DND-41 (cell line): Measurements from ENCODE around the gene MOK.

Experiments used
- ATAC-seq: fragments of 200-7000 bp; cut with Tn5 transposase; 3 replicates; pipeline ENCODE4 v1.9.1; 2021; ENCODE audit warnings: low read depth; ENCODE audit not compliant: insufficient read depth
- DNase-seq: peaks from one replicate; pipeline ENCODE4 v3.0.0-alpha.2; 2020
- H2AFZ ChIP-seq: 2 replicates; pipeline ENCODE4 v1.6.0; 2012; ENCODE audit warnings: low read depth, low read length
- H3K27ac ChIP-seq: 2 replicates; pipeline ENCODE4 v1.5.1; 2012; ENCODE audit warnings: low read length, inconsistent platforms
- H3K27me3 ChIP-seq: fragments of 200-600 bp; sonication (generic); 2 replicates; pipeline ENCODE4 v1.6.0; 2012; ENCODE audit warnings: low read length, mild to moderate bottlenecking, inconsistent platforms; ENCODE audit not compliant: insufficient read depth, poor library complexity
- H3K36me3 ChIP-seq: 2 replicates; pipeline ENCODE4 v1.5.1; 2012; ENCODE audit warnings: low read length, inconsistent platforms; ENCODE audit not compliant: insufficient read depth
- H3K4me1 ChIP-seq: 2 replicates; pipeline ENCODE4 v1.5.1; 2012; ENCODE audit warnings: mild to moderate bottlenecking, low read length; ENCODE audit not compliant: insufficient read depth
- H3K4me2 ChIP-seq: 2 replicates; pipeline ENCODE4 v1.6.0; 2012; ENCODE audit warnings: mild to moderate bottlenecking, moderate library complexity, low read length, inconsistent platforms; ENCODE audit not compliant: insufficient read depth
- H3K4me3 ChIP-seq, 2 experiments: fragments of 200-600 bp in 1 of 2; shearing (Covaris generic) in 1 of 2; 2 replicates each; pipeline ENCODE4 v1.5.1; 2012 to 2016; ENCODE audit warnings: inconsistent platforms in 2 of 2, low read length in 2 of 2, mild to moderate bottlenecking in 2 of 2, low read depth in 1 of 2, moderate library complexity in 1 of 2
- H3K79me2 ChIP-seq: 2 replicates; pipeline ENCODE4 v1.6.0; 2012; ENCODE audit warnings: low read length, inconsistent platforms; ENCODE audit not compliant: insufficient read depth
- H3K9ac ChIP-seq: 2 replicates; pipeline ENCODE4 v1.6.0; 2012; ENCODE audit warnings: low read depth, mild to moderate bottlenecking, inconsistent platforms, low read length, moderate library complexity
- H3K9me3 ChIP-seq: 2 replicates; pipeline ENCODE4 v1.5.1; 2012; ENCODE audit warnings: low read length, moderate library complexity, mild to moderate bottlenecking, inconsistent platforms; ENCODE audit not compliant: insufficient read depth, severe bottlenecking
- H4K20me1 ChIP-seq: 2 replicates; pipeline ENCODE4 v1.6.0; 2012; ENCODE audit warnings: low read length; ENCODE audit not compliant: insufficient read depth
- EZH2 ChIP-seq: IDR thresholded peaks from 3 replicates; pipeline ENCODE4 v1.6.1; 2012; ENCODE audit warnings: borderline replicate concordance, low read depth, mild to moderate bottlenecking, moderate library complexity, low read length, inconsistent platforms; ENCODE audit not compliant: severe bottlenecking
- TF ChIP-seq, protein P1 (sequence below): IDR thresholded peaks from 2 replicates; pipeline ENCODE4 v1.5.1; 2012; ENCODE audit warnings: borderline replicate concordance, low read length, moderate library complexity, mild to moderate bottlenecking; ENCODE audit not compliant: poor library complexity, severe bottlenecking; ENCODE audit errors: extremely low read depth

MOK gene

DNA sequence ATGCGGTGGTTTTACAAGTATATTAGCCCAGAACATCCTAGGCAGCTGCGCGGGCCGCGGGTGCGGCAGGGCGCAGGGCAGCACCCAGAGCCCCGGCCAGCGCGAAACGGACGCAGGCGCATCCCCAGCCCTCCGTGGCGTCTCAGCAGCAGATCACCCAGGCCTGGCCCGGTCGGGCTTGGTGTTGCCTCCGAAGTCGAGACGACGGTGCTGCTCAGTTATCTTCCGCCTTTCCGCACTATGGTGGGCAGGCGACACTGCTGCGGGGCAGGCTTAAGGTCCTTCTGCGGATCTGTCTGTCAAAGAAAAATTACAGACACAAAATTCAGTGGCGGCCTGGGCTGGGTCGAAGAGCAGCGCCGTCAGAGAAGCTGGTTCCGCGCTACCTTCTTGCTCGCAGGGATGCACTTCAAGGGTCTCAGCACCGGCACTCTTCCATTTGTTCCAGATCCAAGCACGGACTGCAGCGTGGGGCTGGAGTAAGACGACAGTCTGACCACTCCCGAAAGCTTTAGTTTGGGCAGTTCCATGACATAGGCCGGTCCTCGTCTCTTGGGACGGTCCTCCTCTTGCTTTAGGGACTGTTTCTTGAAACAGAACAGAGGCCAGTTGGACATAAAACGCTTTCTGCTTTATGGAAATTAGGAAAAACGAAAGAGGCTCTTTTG is 75.8 kb downstream of the MOK start:
- Histone ChIP-seq H4K20me1 (no peaks in the 10 kb centered on the region), H3K4me3 (no peak overlapping the region), H3K27me3 (no peaks in the 10 kb centered on the region), H3K4me1 (no peaks in the 10 kb centered on the region), H3K9me3 (no peaks in the 10 kb centered on the region), H3K9ac (no peak overlapping the region), H3K36me3 (no peaks in the 10 kb centered on the region), H3K79me2 (no peaks in the 10 kb centered on the region), H3K27ac (no peak overlapping the region), H2AFZ (no peak overlapping the region), H3K4me2 (no peak overlapping the region)
- DNase-seq, result no peak
- ATAC-seq, result no peak
- TF ChIP-seq, protein P1, sequence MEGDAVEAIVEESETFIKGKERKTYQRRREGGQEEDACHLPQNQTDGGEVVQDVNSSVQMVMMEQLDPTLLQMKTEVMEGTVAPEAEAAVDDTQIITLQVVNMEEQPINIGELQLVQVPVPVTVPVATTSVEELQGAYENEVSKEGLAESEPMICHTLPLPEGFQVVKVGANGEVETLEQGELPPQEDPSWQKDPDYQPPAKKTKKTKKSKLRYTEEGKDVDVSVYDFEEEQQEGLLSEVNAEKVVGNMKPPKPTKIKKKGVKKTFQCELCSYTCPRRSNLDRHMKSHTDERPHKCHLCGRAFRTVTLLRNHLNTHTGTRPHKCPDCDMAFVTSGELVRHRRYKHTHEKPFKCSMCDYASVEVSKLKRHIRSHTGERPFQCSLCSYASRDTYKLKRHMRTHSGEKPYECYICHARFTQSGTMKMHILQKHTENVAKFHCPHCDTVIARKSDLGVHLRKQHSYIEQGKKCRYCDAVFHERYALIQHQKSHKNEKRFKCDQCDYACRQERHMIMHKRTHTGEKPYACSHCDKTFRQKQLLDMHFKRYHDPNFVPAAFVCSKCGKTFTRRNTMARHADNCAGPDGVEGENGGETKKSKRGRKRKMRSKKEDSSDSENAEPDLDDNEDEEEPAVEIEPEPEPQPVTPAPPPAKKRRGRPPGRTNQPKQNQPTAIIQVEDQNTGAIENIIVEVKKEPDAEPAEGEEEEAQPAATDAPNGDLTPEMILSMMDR, result no peak
- TF ChIP-seq EZH2, result no peak

GRCh38 chr14:102227184-102227964 is 77.6 kb downstream of the MOK start:
- no peak for ATAC-seq
- H2AFZ ChIP-seq, result no peak overlapping the region
- no peaks in the 10 kb centered on the region for H3K9me3 ChIP-seq
- H3K9ac ChIP-seq, result no peak overlapping the region
- no peaks in the 10 kb centered on the region; the same call in 1 of the 2 replicates for H4K20me1 ChIP-seq
- no peak overlapping the region for H3K4me2 ChIP-seq
- H3K4me3 ChIP-seq, result no peak overlapping the region
- DNase-seq, result no peak
- TF ChIP-seq EZH2, result no peak
- TF ChIP-seq, protein P1, result no peak
- H3K27ac ChIP-seq, result no peak overlapping the region
- H3K79me2 ChIP-seq, result no peaks in the 10 kb centered on the region
- H3K36me3 ChIP-seq, result peaks cover 3% of the 10 kb centered on the region; the same call in 1 of the 2 replicates
- H3K4me1 ChIP-seq, result no peaks in the 10 kb centered on the region
- H3K27me3 ChIP-seq, result no peaks in the 10 kb centered on the region

GRCh38 chr14:102226356-102227125 is 78.4 kb downstream of the MOK start:
- no peak overlapping the region for H3K4me2 ChIP-seq
- no peaks in the 10 kb centered on the region for H3K9me3 ChIP-seq
- no peak overlapping the region for H3K9ac ChIP-seq
- no peaks in the 10 kb centered on the region; the same call in 1 of the 2 replicates for H4K20me1 ChIP-seq
- no peak overlapping the region for H3K4me3 ChIP-seq
- ATAC-seq (no peak), DNase-seq (no peak)
- H2AFZ ChIP-seq, result no peak overlapping the region
- H3K27me3 ChIP-seq, result no peaks in the 10 kb centered on the region
- H3K4me1 ChIP-seq, result no peaks in the 10 kb centered on the region
- no peak overlapping the region for H3K27ac ChIP-seq
- no peaks in the 10 kb centered on the region for H3K79me2 ChIP-seq
- no peak for TF ChIP-seq EZH2
- TF ChIP-seq, protein P1, result no peak
- peaks cover 5% of the 10 kb centered on the region for H3K36me3 ChIP-seq
